Endothelial cell of umbilical vein (primary cell): Measurements from ENCODE around the gene ITPR2. TPM values are rescaled to one million over a fixed set of nuclear protein-coding genes. Genes with fewer than 3 reads are reported as not detected.

ENCODE experiments used
- BruUV-seq: library from RNA; stranded (reverse); fragments of 400-500 nt; replicated peaks from 2 replicates; lab custom pipeline; 2021; lab: Mats Ljungman, UMichigan
- CTCF ChIA-PET: fragments of 300-600, 350-600 bp; sonication (Branson Sonifier 250); formaldehyde crosslinking; loops from one replicate; lab custom pipeline; 2021; ENCODE audit warnings: antibody characterized with exemption, inconsistent platforms; lab: Charles Lee
- POLR2A ChIA-PET: fragments of 300-600, 350-600 bp; sonication (Branson Sonifier 250); formaldehyde crosslinking; loops from one replicate; lab custom pipeline; 2021; ENCODE audit warnings: antibody characterized with exemption, inconsistent platforms; lab: Charles Lee
- DNase-seq: peaks from one replicate; pipeline ENCODE4 v3.0.0-alpha.2; 2011; ENCODE audit warnings: low read depth, low spot score
- FAIRE-seq: peaks from 2 replicates; lab custom pipeline; 2011; peaks lifted over from hg19 to GRCh38; lab: Jason Lieb, UNC
- H2AFZ ChIP-seq: 2 replicates; pipeline ENCODE4 v1.6.0; 2012; ENCODE audit warnings: low read depth, low read length, control low read depth, inconsistent platforms
- H3K27ac ChIP-seq: 2 replicates; pipeline ENCODE4 v1.5.1; 2011; ENCODE audit warnings: low read depth, mild to moderate bottlenecking, control low read depth, low read length, moderate library complexity; ENCODE audit not compliant: insufficient read depth
- H3K27me3 ChIP-seq, 2 experiments: 2 replicates each; pipeline versions ENCODE4 v1.6.0 to v1.6.1; 2011; ENCODE audit warnings: low read length in 2 of 2, mixed read lengths in 1 of 2; ENCODE audit not compliant: control insufficient read depth in 2 of 2, insufficient read depth in 2 of 2
- H3K36me3 ChIP-seq, 2 experiments: 2 replicates in 1 of 2; 3 replicates in 1 of 2; pipeline ENCODE4 v1.5.1; 2011; ENCODE audit warnings: low read length in 2 of 2, mild to moderate bottlenecking in 1 of 2, moderate library complexity in 1 of 2; ENCODE audit not compliant: control insufficient read depth in 2 of 2, insufficient read depth in 2 of 2; ENCODE audit errors: extremely low read depth in 1 of 2
- H3K4me1 ChIP-seq: 3 replicates; pipeline ENCODE4 v1.5.1; 2011; ENCODE audit warnings: mild to moderate bottlenecking, low read length; ENCODE audit not compliant: control insufficient read depth, insufficient read depth; ENCODE audit errors: extremely low read depth
- H3K4me2 ChIP-seq: 2 replicates; pipeline ENCODE4 v1.6.1; 2011; ENCODE audit warnings: low read length, control low read depth, mixed read lengths; ENCODE audit not compliant: insufficient read depth
- H3K4me3 ChIP-seq, 3 experiments: fragments of 200-600 bp in 1 of 3; sonication (generic), shearing (Covaris generic) in 1 of 3; replicated peaks in 1 of 3; 2 replicates each; pipeline ENCODE4 v1.5.1; 2011 to 2016; ENCODE audit warnings: control low read depth in 3 of 3, low read length in 3 of 3, mild to moderate bottlenecking in 2 of 3, inconsistent platforms in 1 of 3, low read depth in 1 of 3, moderate library complexity in 1 of 3; ENCODE audit not compliant: insufficient read depth in 1 of 3
- H3K79me2 ChIP-seq: 2 replicates; pipeline ENCODE4 v1.6.0; 2012; ENCODE audit warnings: low read length, inconsistent platforms; ENCODE audit not compliant: control insufficient read depth, insufficient read depth
- H3K9ac ChIP-seq: replicated peaks from 2 replicates; pipeline ENCODE3; 2011; ENCODE audit warnings: low read length, control low read depth; ENCODE audit not compliant: insufficient read depth; ENCODE audit errors: extremely low read depth
- H3K9me1 ChIP-seq: replicated peaks from 3 replicates; pipeline ENCODE4 v1.6.0; 2011; ENCODE audit warnings: mild to moderate bottlenecking, low read length; ENCODE audit not compliant: control insufficient read depth, insufficient read depth; ENCODE audit errors: extremely low read depth
- H3K9me3 ChIP-seq: replicated peaks from 2 replicates; pipeline ENCODE4 v1.5.1; 2012; ENCODE audit warnings: low read length, inconsistent platforms; ENCODE audit not compliant: control insufficient read depth, insufficient read depth
- H4K20me1 ChIP-seq: replicated peaks from 2 replicates; pipeline ENCODE3; 2011; ENCODE audit warnings: mild to moderate bottlenecking, low read length; ENCODE audit not compliant: control insufficient read depth, insufficient read depth; ENCODE audit errors: extremely low read depth
- EZH2 ChIP-seq: IDR thresholded peaks from 2 replicates; pipeline ENCODE4 v1.6.1; 2012; ENCODE audit warnings: borderline replicate concordance, low read depth, mild to moderate bottlenecking, moderate library complexity, low read length, inconsistent platforms; ENCODE audit not compliant: severe bottlenecking
- FOS ChIP-seq: IDR thresholded peaks from 2 replicates; pipeline ENCODE4 v1.6.1; 2011; ENCODE audit warnings: mild to moderate bottlenecking, low read length, moderate library complexity, borderline replicate concordance; ENCODE audit not compliant: insufficient read depth
- GATA2 ChIP-seq: IDR thresholded peaks from 2 replicates; pipeline ENCODE4 v1.7.0; 2011; ENCODE audit warnings: low read depth, mild to moderate bottlenecking, moderate library complexity, mixed read lengths, low read length; ENCODE audit not compliant: insufficient read length, insufficient read depth
- JUN ChIP-seq: IDR thresholded peaks from 2 replicates; pipeline ENCODE4 v1.6.1; 2011; ENCODE audit warnings: borderline replicate concordance, low read depth; ENCODE audit not compliant: insufficient read length, insufficient read depth
- MYC ChIP-seq: IDR thresholded peaks from one replicate; pipeline ENCODE4 v1.6.1; 2011; ENCODE audit warnings: mild to moderate bottlenecking, low read depth, low read length
- POLR2A ChIP-seq: IDR thresholded peaks from 2 replicates; pipeline ENCODE4 v1.6.1; 2012; ENCODE audit warnings: low read depth, mild to moderate bottlenecking, control low read depth, low read length
- POLR2AphosphoS5 ChIP-seq: IDR thresholded peaks from 2 replicates; pipeline ENCODE4 v1.6.1; 2012; ENCODE audit warnings: low read depth, mild to moderate bottlenecking, control low read depth, low read length, moderate library complexity; ENCODE audit not compliant: insufficient read depth
- dilution Hi-C: fragments of 300-500 bp; cut with MboI; formaldehyde crosslinking; loops from one replicate; pipeline ENCODE4 v1.15.0; 2019; ENCODE audit warnings: low sequenced_read_pairs; ENCODE audit not compliant: extremely low pct_ligation_motif_present
- intact Hi-C: fragments of 100-400 bp; cut with micrococcal nuclease; formaldehyde crosslinking; loops from one replicate; pipeline ENCODE4 v1.10.0; 2022
- polyA plus RNA-seq, 4 experiments: library from polyadenylated mRNA; depleted of rRNA in 3 of 4; stranded (reverse) in 3 of 4; unstranded in 1 of 4; fragments of >200 nt; gene quantifications; 2 replicates each; pipeline versions ENCODE4 v1.2.1 to v1.2.3, GENCODE V29; 2011 to 2012; ENCODE audit warnings: missing spikeins in 1 of 4
- total RNA-seq: library from RNA; stranded (reverse); gene quantifications from 2 replicates; pipeline ENCODE4 v1.2.3, GENCODE V29; 2021
- TF ChIP-seq, protein P1 (sequence below): IDR thresholded peaks from 2 replicates; pipeline ENCODE4 v1.6.1; 2011; ENCODE audit not compliant: insufficient read depth, insufficient read length
- TF ChIP-seq, protein P2 (sequence below), 2 donors: IDR thresholded peaks; 1 replicate in 1 of 2; 2 replicates in 1 of 2; pipeline ENCODE4 v1.5.1; 2011; ENCODE audit warnings: low read length in 2 of 2, mild to moderate bottlenecking in 2 of 2, moderate library complexity in 2 of 2, control low read depth in 1 of 2, inconsistent platforms in 1 of 2, low read depth in 1 of 2; ENCODE audit not compliant: insufficient read depth in 1 of 2; ENCODE audit errors: extremely low read depth in 1 of 2

ITPR2 gene
- total and polyA plus RNA-seq, 2 donors (not counting 3 experiments of a cell fraction or from before 2014, with no cell fraction given) = 16.2 to 86.8 TPM

DNA sequence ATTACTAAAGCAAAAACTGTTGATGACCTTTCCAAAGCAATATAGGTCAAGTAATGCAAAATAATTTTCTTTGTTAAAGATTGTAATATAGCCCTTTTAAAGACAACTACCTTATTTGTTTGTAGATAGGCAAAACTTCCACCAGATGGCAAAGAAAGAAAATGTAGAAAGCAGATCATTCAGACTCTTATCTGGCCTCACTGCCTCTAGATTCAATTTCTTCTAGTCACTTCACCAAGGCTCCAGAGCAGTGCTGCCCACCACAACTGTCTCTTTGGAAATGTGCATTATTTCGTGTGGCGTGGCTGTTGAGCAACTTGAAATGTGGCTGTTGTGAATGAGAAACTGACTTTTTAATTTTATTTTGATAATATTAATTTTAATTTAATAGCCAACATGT, 127.1 kb downstream of the ITPR2 start:
- Histone ChIP-seq H3K4me1 (peaks cover 23% of the 10 kb centered on the region), H3K4me3 (no peak overlapping the region), H2AFZ (no peak overlapping the region), H3K79me2 (no peaks in the 10 kb centered on the region), H3K4me2 (no peak overlapping the region), H4K20me1 (no peaks in the 10 kb centered on the region), H3K36me3 (peaks cover 2 to 3% of the 10 kb centered on the region in 2 experiments), H3K9ac (no peak overlapping the region), H3K9me3 (no peaks in the 10 kb centered on the region), H3K9me1 (no peaks in the 10 kb centered on the region), H3K27me3 (no peaks in the 10 kb centered on the region), H3K27ac (no peak overlapping the region)
- intact Hi-C loops (loop anchor here (10.0 kb wide), 1 partner anchor 309 kb away; the partner anchor contains the start of gene TM7SF3), dilution Hi-C loops (no loop called here)
- BruUV-seq = no TSS peak
- DNase-seq = no peak
- peak; percentile 35 for FAIRE-seq
- ChIA-PET POLR2A (no interaction called here), CTCF (interaction anchor here (1.2 kb wide), 1 partner anchor 76 kb away, joined by 3 read pairs; no protein-coding TSS in a partner anchor)
- no peak for TF ChIP-seq EZH2

DNA sequence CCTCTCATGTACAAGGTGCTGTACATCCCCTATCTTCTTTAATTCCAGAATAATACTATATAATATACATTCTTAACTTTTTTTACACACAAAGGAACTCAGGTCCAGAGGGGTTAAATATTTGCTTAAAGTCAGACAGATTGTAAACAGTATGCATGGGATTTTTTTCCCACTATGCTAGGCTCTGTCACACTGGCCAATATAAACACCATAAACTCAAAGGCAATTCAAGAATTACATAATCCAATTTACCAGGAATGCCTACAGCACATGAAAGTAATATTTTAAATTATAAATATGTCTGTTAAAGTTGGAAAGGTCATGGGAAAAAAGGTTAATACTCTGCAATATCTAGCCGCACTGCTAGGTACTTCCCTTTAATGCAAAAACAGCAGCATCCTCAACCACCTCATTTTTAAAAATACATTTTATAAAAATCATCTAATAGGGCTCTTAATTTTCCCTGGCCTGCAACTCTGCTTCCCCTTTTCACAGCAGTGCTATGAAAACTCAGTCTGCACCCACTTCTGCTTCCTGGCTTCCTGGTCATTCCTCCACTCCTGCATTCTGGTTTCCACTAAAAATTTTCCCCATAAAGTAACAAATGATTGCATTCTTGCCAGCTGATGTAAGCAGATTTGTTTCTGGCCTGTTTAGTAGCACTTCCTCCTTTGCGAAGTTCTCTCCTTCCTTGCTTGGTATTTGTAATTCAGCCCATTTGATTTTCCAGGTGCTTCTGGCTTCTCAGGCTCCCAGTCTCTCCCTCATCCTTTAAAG, 128.1 kb downstream of the ITPR2 start:
- BruUV-seq = no TSS peak
- Histone ChIP-seq H3K27me3 (no peaks in the 10 kb centered on the region), H3K4me3 (no peak overlapping the region), H3K27ac (peak overlapping the region; percentile 57), H3K9me1 (no peaks in the 10 kb centered on the region), H3K9me3 (no peaks in the 10 kb centered on the region), H3K79me2 (no peaks in the 10 kb centered on the region), H4K20me1 (no peaks in the 10 kb centered on the region), H3K9ac (peak overlapping the region; percentile 34), H3K36me3 (no peaks in the 10 kb centered on the region), H2AFZ (no peak overlapping the region), H3K4me2 (peak overlapping the region; percentile 28), H3K4me1 (peaks cover 26% of the 10 kb centered on the region)
- intact Hi-C loops = loop anchor here (5.0 to 10.0 kb wide), 2 partner anchors 182 to 310 kb away; partner anchors contain the start of gene TM7SF3
- FAIRE-seq (peak; percentile 87), DNase-seq (peak; percentile 82)
- TF ChIP-seq MYC (no peak), POLR2A (no peak), JUN (no peak), FOS (no peak), POLR2AphosphoS5 (no peak), EZH2 (no peak), GATA2 (no peak)
- TF ChIP-seq, protein P1, sequence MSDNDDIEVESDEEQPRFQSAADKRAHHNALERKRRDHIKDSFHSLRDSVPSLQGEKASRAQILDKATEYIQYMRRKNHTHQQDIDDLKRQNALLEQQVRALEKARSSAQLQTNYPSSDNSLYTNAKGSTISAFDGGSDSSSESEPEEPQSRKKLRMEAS = no peak
- TF ChIP-seq, protein P2, sequence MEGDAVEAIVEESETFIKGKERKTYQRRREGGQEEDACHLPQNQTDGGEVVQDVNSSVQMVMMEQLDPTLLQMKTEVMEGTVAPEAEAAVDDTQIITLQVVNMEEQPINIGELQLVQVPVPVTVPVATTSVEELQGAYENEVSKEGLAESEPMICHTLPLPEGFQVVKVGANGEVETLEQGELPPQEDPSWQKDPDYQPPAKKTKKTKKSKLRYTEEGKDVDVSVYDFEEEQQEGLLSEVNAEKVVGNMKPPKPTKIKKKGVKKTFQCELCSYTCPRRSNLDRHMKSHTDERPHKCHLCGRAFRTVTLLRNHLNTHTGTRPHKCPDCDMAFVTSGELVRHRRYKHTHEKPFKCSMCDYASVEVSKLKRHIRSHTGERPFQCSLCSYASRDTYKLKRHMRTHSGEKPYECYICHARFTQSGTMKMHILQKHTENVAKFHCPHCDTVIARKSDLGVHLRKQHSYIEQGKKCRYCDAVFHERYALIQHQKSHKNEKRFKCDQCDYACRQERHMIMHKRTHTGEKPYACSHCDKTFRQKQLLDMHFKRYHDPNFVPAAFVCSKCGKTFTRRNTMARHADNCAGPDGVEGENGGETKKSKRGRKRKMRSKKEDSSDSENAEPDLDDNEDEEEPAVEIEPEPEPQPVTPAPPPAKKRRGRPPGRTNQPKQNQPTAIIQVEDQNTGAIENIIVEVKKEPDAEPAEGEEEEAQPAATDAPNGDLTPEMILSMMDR (IDR thresholded peaks at IDR 0.05; ENCODE audit: extremely low read depth in 1 of 2, insufficient read depth in 1 of 2, low read depth in 1 of 2, low read length in 2 of 2) = no peak
- dilution Hi-C loops = no loop called here
- ChIA-PET CTCF (no interaction called here), POLR2A (no interaction called here)
